Measurements from ENCODE around the gene IL3.

The IL3 gene

GRCh38 chr5:132026516-132027008 lies 33.9 kb upstream of the IL3 start:
- no peak for DNase-seq (ENCODE audit: low read depth in 2 of 2)

- no peak for DNase-seq (ENCODE audit: low read depth in 2 of 2)
Measured at GRCh38 chr5:132027027-132027426, 33.4 kb upstream of the IL3 start.

- DNase-seq (ENCODE audit: low read depth in 2 of 2), result no peak
Measured at GRCh38 chr5:132029609-132030330, 30.7 kb upstream of the IL3 start.

- DNase-seq (ENCODE audit: low read depth in 2 of 2), result no peak
Measured at GRCh38 chr5:132030610-132031009, 29.8 kb upstream of the IL3 start.

GRCh38 chr5:132032196-132032595 lies 28.3 kb upstream of the IL3 start:
- no peak for DNase-seq (ENCODE audit: low read depth in 2 of 2)

GRCh38 chr5:132033122-132033521 lies 27.3 kb upstream of the IL3 start:
- DNase-seq (ENCODE audit: low read depth in 2 of 2), result no peak

- no peak for DNase-seq (ENCODE audit: low read depth in 2 of 2)
Measured at GRCh38 chr5:132037353-132037752, 23.1 kb upstream of the IL3 start.

- no peak for DNase-seq (ENCODE audit: low read depth in 2 of 2)
Measured at GRCh38 chr5:132044207-132044606, 16.2 kb upstream of the IL3 start.

- no peak for DNase-seq (ENCODE audit: low read depth in 2 of 2)
Measured at GRCh38 chr5:132046880-132047299, 13.6 kb upstream of the IL3 start.

GRCh38 chr5:132049093-132049492 lies 11.4 kb upstream of the IL3 start:
- DNase-seq (ENCODE audit: low read depth in 2 of 2), result no peak

- DNase-seq (ENCODE audit: low read depth in 2 of 2), result no peak
Measured at GRCh38 chr5:132049559-132049958, 10.9 kb upstream of the IL3 start.

GRCh38 chr5:132050136-132050535 lies 10.3 kb upstream of the IL3 start:
- no peak for DNase-seq (ENCODE audit: low read depth in 2 of 2)

GRCh38 chr5:132050661-132051552 lies 9.5 kb upstream of the IL3 start:
- no peak for DNase-seq (ENCODE audit: low read depth in 2 of 2)

- no peak for DNase-seq (ENCODE audit: low read depth in 2 of 2)
Measured at GRCh38 chr5:132052520-132052919, 7.9 kb upstream of the IL3 start.

GRCh38 chr5:132053483-132053882 lies 7.0 kb upstream of the IL3 start:
- DNase-seq (ENCODE audit: low read depth in 2 of 2), result no peak

- no peak for DNase-seq (ENCODE audit: low read depth in 2 of 2)
Measured at GRCh38 chr5:132054031-132054696, 6.3 kb upstream of the IL3 start.

- no peak for DNase-seq (ENCODE audit: low read depth in 2 of 2)
Measured at GRCh38 chr5:132054697-132055440, 5.6 kb upstream of the IL3 start.

GRCh38 chr5:132055441-132055807 lies 5.0 kb upstream of the IL3 start:
- DNase-seq (ENCODE audit: low read depth in 2 of 2), result no peak

- DNase-seq (ENCODE audit: low read depth in 2 of 2), result peak in 1 of 2 donors; percentile 23
Measured at GRCh38 chr5:132055808-132056609, 4.4 kb upstream of the IL3 start.

GRCh38 chr5:132056610-132057497 lies 3.6 kb upstream of the IL3 start:
- DNase-seq (ENCODE audit: low read depth in 2 of 2), result no peak
